Transverse colon (tissue), 4 donors: ENCODE data around the gene TMEM14C. TPM values are rescaled to one million over a fixed set of nuclear protein-coding genes. Genes with fewer than 3 reads are reported as not detected.
"Not testable (repeated sequence)": the region's sequence is repeated elsewhere in the genome, so short reads cannot be mapped to it uniquely, and the experiment has no call there.

Source experiments
- DNase-seq: peaks from one replicate; pipeline ENCODE4 v3.0.0-alpha.2; 2019
- H3K27ac ChIP-seq, 4 donors: fragments of 200-600 bp; sonication (generic); 2 replicates each; pipeline ENCODE4 v1.5.1; 2016 to 2018; ENCODE audit warnings: inconsistent platforms in 4 of 4
- H3K27me3 ChIP-seq: fragments of 200-600 bp; sonication (generic); 2 replicates; pipeline ENCODE4 v1.5.1; 2017; ENCODE audit warnings: inconsistent platforms
- H3K36me3 ChIP-seq, 4 donors: fragments of 200-600 bp; sonication (generic); 2 replicates each; pipeline ENCODE4 v1.5.1; 2017 to 2019; ENCODE audit warnings: inconsistent platforms in 4 of 4
- H3K4me1 ChIP-seq, 4 donors: fragments of 200-600 bp; sonication (generic); 2 replicates each; pipeline ENCODE4 v1.5.1; 2017 to 2020; ENCODE audit warnings: inconsistent platforms in 4 of 4
- H3K4me3 ChIP-seq, 4 donors: fragments of 200-600 bp; sonication (generic); 1 replicate in 1 of 4; 2 replicates in 3 of 4; pipeline versions ENCODE4 v1.5.1 to v1.6.1; 2017 to 2019; ENCODE audit warnings: inconsistent platforms in 4 of 4
- H3K9me3 ChIP-seq, 2 donors: fragments of 200-600 bp; sonication (generic); 2 replicates each; pipeline ENCODE4 v1.5.1; 2017 to 2019; ENCODE audit warnings: inconsistent platforms in 2 of 2
- EP300 ChIP-seq: sonication (generic); formaldehyde crosslinking; IDR thresholded peaks from one replicate; pipeline ENCODE4 v1.6.1; 2017; ENCODE audit warnings: antibody characterized with exemption, low read depth
- POLR2A ChIP-seq: fragments of 450-650 bp; IDR thresholded peaks from one replicate; pipeline ENCODE4 v1.6.1; 2016; ENCODE audit warnings: antibody characterized with exemption, mild to moderate bottlenecking, moderate library complexity
- POLR2AphosphoS5 ChIP-seq, 3 donors: sonication (generic); formaldehyde crosslinking; IDR thresholded peaks; one replicate each; pipeline ENCODE4 v1.6.1; 2016; ENCODE audit warnings: antibody characterized with exemption in 3 of 3
- WGBS, 2 donors: methylation state at CpG; one replicate each; pipeline ENCODE4 v1.1.5; 2018; ENCODE audit warnings: low coverage in 1 of 2; 5-methylcytosine and 5-hydroxymethylcytosine counted together
- in situ Hi-C, 4 donors: fragments of 200-750 bp; cut with MboI; loops; one replicate each; pipeline versions ENCODE4 v1.15.0 to v1.15.1; 2017; ENCODE audit warnings: low sequenced_read_pairs in 3 of 4, low pct_ligation_motif_present in 1 of 4, low pct_unique_long_range_greater_than_20kb in 1 of 4
- intact Hi-C: fragments of 100-400 bp; cut with DNase I; formaldehyde crosslinking; loops from one replicate; pipeline ENCODE4 v1.15.1; 2023; ENCODE audit warnings: low total_unique reads
- total RNA-seq, 4 donors: library from RNA; depleted of rRNA; stranded (reverse); fragments of >200 nt; gene quantifications; one replicate each; pipeline ENCODE4 v1.1.0, GENCODE V29; 2016
- TF ChIP-seq, protein P1 (sequence below), 5 experiments: fragments of 200-600 bp in 3 of 5; fragments of 450-650 bp in 2 of 5; sonication (generic) in 3 of 5; IDR thresholded peaks; 1 replicate in 2 of 5; 2 replicates in 3 of 5; pipeline ENCODE4 v1.5.1; 2016 to 2017; ENCODE audit warnings: antibody characterized with exemption in 5 of 5, inconsistent platforms in 3 of 5, mild to moderate bottlenecking in 2 of 5, moderate library complexity in 1 of 5

The TMEM14C gene
- total RNA-seq, 4 donors from 2014 or later: 9.7 to 125 (median 60.0) TPM

DNA sequence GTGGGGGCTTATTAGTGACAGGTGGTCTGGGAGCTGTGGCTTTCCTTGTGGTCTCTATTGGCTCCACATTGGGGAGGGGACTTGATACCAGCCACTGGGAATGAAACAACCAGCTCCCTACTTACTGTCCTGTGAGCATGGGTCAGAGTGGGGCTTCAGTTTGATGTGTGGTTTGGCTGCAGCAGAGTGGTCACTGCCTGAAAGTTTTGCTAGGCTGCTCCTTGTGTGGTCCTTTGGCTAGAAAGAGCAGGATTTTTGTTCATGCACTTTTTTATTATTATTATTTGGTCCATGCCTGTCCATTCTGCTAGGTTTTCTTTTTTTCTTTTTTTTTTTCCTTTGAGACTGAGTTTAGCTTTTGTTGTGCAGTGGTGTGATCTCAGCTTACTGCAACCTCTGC, 17.2 kb downstream of the TMEM14C start:
- Histone ChIP-seq H3K36me3 (no peaks in the 10 kb centered on the region), H3K4me3 (no peak overlapping the region), H3K27ac (no peak overlapping the region), H3K27me3 (no peaks in the 10 kb centered on the region), H3K9me3 (no peaks in the 10 kb centered on the region), H3K4me1 (no peaks in the 10 kb centered on the region)
- no peak for DNase-seq
- intact Hi-C loops (loop anchor here (10.0 kb wide), 1 partner anchor 45 kb away; the partner anchor contains the start of genes C6orf52 and PAK1IP1), in situ Hi-C loops (loop anchor here in 1 of 4 donors (10.0 kb wide), 1 partner anchor 45 kb away; the partner anchor contains the start of genes C6orf52 and PAK1IP1)
- TF ChIP-seq, protein P1, sequence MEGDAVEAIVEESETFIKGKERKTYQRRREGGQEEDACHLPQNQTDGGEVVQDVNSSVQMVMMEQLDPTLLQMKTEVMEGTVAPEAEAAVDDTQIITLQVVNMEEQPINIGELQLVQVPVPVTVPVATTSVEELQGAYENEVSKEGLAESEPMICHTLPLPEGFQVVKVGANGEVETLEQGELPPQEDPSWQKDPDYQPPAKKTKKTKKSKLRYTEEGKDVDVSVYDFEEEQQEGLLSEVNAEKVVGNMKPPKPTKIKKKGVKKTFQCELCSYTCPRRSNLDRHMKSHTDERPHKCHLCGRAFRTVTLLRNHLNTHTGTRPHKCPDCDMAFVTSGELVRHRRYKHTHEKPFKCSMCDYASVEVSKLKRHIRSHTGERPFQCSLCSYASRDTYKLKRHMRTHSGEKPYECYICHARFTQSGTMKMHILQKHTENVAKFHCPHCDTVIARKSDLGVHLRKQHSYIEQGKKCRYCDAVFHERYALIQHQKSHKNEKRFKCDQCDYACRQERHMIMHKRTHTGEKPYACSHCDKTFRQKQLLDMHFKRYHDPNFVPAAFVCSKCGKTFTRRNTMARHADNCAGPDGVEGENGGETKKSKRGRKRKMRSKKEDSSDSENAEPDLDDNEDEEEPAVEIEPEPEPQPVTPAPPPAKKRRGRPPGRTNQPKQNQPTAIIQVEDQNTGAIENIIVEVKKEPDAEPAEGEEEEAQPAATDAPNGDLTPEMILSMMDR (IDR thresholded peaks at IDR 0.05): no peak
- TF ChIP-seq POLR2A (no peak), EP300 (no peak), POLR2AphosphoS5 (IDR thresholded peaks at IDR 0.05) (no peak)

DNA sequence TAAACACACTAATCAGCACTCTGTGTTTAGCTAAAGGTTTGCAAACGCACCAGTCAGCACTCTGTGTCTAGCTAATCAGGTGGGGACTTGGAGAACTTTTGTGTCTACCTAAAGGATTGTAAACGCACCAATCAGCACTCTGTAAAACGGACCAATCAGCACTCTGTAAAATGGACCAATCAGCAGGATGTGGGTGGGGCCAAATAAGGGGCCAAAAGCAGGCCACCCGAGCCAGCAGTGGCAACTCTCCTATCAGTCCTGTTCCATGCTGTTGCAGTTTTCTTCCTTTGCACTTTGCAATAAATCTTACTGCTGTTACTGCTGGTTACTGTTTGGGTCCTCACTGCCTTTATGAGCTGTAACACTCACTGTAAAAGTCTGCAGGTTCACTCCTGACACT, 18.8 kb downstream of the TMEM14C start:
- in situ Hi-C loops: loop anchor here in 1 of 4 donors (10.0 kb wide), 1 partner anchor 47 kb away; the partner anchor contains the start of genes C6orf52 and PAK1IP1
- WGBS, 2 donors: 73% methylated on average over 4 of the region's 4 CpGs; no CpG with 5 or more reads in 1 of the 2 donors
- not testable (repeated sequence) for H3K4me1 ChIP-seq, H3K36me3 ChIP-seq, H3K27me3 ChIP-seq, H3K9me3 ChIP-seq, H3K27ac ChIP-seq, DNase-seq, H3K4me3 ChIP-seq
- intact Hi-C loops: loop anchor here (10.0 kb wide), 1 partner anchor 47 kb away; the partner anchor contains the start of genes C6orf52 and PAK1IP1

DNA sequence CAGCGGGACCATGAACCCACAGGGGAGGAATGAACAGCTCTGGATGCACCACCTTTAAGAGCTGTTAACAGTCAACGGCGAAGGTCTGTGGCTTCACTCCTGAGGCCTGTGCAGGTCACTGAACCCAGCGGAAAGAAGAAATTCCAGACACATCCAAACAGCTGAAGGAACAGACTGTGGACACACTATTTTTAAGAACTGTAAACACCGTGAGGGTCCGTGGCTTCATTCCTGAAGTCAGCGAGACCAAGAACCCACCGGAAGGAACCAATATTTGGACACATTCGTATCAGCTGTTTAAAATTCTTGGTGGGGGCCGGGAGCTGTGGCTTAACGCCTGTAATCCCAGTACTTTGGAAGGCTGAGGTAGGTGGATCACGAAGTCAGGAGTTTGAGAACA, 19.4 kb downstream of the TMEM14C start:
- intact Hi-C loops: loop anchor here (10.0 kb wide), 1 partner anchor 47 kb away; the partner anchor contains the start of genes C6orf52 and PAK1IP1
- no peak for DNase-seq
- Histone ChIP-seq H3K27ac (no peak overlapping the region), H3K27me3 (no peaks in the 10 kb centered on the region), H3K4me1 (peaks cover 0 to 7% (median 4%) of the 10 kb centered on the region in 4 donors), H3K9me3 (no peaks in the 10 kb centered on the region), H3K36me3 (no peaks in the 10 kb centered on the region), H3K4me3 (no peak overlapping the region)
- 88 to 96% methylated on average over 3 to 12 of the region's 12 CpGs for WGBS, 2 donors
- TF ChIP-seq, protein P1 (IDR thresholded peaks at IDR 0.05): no peak
- TF ChIP-seq POLR2A (no peak), EP300 (no peak), POLR2AphosphoS5 (IDR thresholded peaks at IDR 0.05) (no peak)
- in situ Hi-C loops: loop anchor here in 1 of 4 donors (10.0 kb wide), 1 partner anchor 47 kb away; the partner anchor contains the start of genes C6orf52 and PAK1IP1

DNA sequence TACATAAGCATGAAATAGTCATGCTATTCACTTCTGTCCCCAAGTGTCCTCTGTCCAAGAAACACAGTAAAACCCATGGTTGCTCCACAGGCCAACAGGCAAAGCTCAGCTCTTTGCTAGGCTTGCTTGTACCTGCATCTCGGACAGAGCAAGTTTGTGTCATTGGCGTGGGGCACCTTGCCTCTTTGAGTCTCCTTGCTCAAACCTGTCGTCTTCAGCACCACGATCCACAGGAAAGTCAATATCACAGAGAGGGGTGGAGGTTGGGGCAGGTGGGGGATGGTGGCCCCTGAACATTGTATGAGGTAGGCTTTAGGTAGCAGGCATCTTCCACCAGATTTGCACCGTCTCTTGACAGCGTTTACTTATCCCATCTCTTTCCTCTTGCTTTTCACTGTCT, 20.6 kb downstream of the TMEM14C start:
- H3K36me3 ChIP-seq: no peaks in the 10 kb centered on the region
- TF ChIP-seq POLR2A (no peak), POLR2AphosphoS5 (IDR thresholded peaks at IDR 0.05) (no peak), EP300 (no peak)
- TF ChIP-seq, protein P1 (IDR thresholded peaks at IDR 0.05): no peak
- 78 to 100% methylated on average over 1 to 6 of the region's 6 CpGs for WGBS, 2 donors
- H3K27me3 ChIP-seq: no peaks in the 10 kb centered on the region
- no peaks in the 10 kb centered on the region for H3K9me3 ChIP-seq
- in situ Hi-C loops (loop anchor here in 1 of 4 donors (10.0 kb wide), 1 partner anchor 49 kb away; the partner anchor contains the start of genes C6orf52 and PAK1IP1), intact Hi-C loops (loop anchor here (10.0 kb wide), 1 partner anchor 49 kb away; the partner anchor contains the start of genes C6orf52 and PAK1IP1)
- no peak overlapping the region for H3K4me3 ChIP-seq
- DNase-seq: no peak
- no peak overlapping the region for H3K27ac ChIP-seq
- H3K4me1 ChIP-seq: peaks cover 3 to 12% (median 8%) of the 10 kb centered on the region in 4 donors
